Testis (tissue), 3 donors: ENCODE results near the gene SATB1. TPM values are rescaled to one million over a fixed set of nuclear protein-coding genes. Genes with fewer than 3 reads are reported as not detected.

ENCODE experiments used
- DNase-seq: peaks from one replicate; pipeline ENCODE4 v3.0.0-alpha.2; 2019
- H3K27ac ChIP-seq, 2 donors: fragments of 200-600 bp; sonication (generic); one replicate each; pipeline ENCODE4 v1.5.1; 2019
- H3K27me3 ChIP-seq: fragments of 200-600 bp; sonication (generic); one replicate; pipeline ENCODE4 v1.5.1; 2019
- H3K36me3 ChIP-seq: fragments of 200-600 bp; sonication (generic); one replicate; pipeline ENCODE4 v1.5.1; 2017; ENCODE audit warnings: low read depth; ENCODE audit errors: missing control alignments
- H3K4me1 ChIP-seq: fragments of 200-600 bp; sonication (generic); one replicate; pipeline ENCODE4 v1.5.1; 2019
- H3K4me3 ChIP-seq, 2 donors: fragments of 200-600 bp; sonication (generic); one replicate each; pipeline ENCODE4 v1.5.1; 2017 to 2019
- H3K9me3 ChIP-seq: fragments of 200-600 bp; sonication (generic); one replicate; pipeline ENCODE4 v1.5.1; 2017
- CTCF ChIP-seq, 3 experiments: fragments of 450-650 bp in 2 of 3; fragments of 200-600 bp in 1 of 3; sonication (generic) in 1 of 3; IDR thresholded peaks; one replicate each; pipeline ENCODE4 v1.5.1; 2016 to 2019; ENCODE audit warnings: antibody characterized with exemption in 3 of 3, mild to moderate bottlenecking in 2 of 3, moderate library complexity in 1 of 3
- POLR2A ChIP-seq: fragments of 450-650 bp; IDR thresholded peaks from one replicate; pipeline ENCODE4 v1.6.1; 2017; ENCODE audit warnings: antibody characterized with exemption, mild to moderate bottlenecking, moderate library complexity
- WGBS, 2 donors: methylation state at CpG; one replicate each; pipeline ENCODE4 v1.1.5; 2018; 5-methylcytosine and 5-hydroxymethylcytosine counted together
- intact Hi-C: fragments of 100-400 bp; cut with DNase I; formaldehyde crosslinking; loops from one replicate; pipeline ENCODE4 v1.15.1; 2023; ENCODE audit warnings: low total_unique reads
- polyA plus RNA-seq: library from polyadenylated mRNA; stranded (reverse); fragments of 350-450 nt; fragmentation: Illumina TruSeq; extraction: RNeasy Lipid Tissue Mini Kit (QIAGEN cat#74804); gene quantifications from one replicate; pipeline ENCODE4 v1.2.3, GENCODE V29; 2014; ENCODE audit warnings: low read depth, low replicate concordance; ENCODE audit not compliant: insufficient read depth
- total RNA-seq, 2 donors: library from RNA; depleted of rRNA; stranded (reverse); fragments of >200 nt; gene quantifications; one replicate each; pipeline ENCODE4 v1.2.3, GENCODE V29; 2016

Gene SATB1
- total and polyA plus RNA-seq, 3 donors from 2014 or later = 12.6 to 44.4 (median 36.1) TPM

- Histone ChIP-seq H3K27ac (peak overlapping the region in 1 of 2 donors; percentile 65), H3K9me3 (no peaks in the 10 kb centered on the region), H3K4me1 (peaks cover 13% of the 10 kb centered on the region), H3K27me3 (no peaks in the 10 kb centered on the region), H3K36me3 (no peaks in the 10 kb centered on the region), H3K4me3 (peak overlapping the region; percentile 48 to 65)
- TF ChIP-seq CTCF (IDR thresholded peaks at IDR 0.05) = peak in 2 of 3 experiments; percentile 16 to 52
- TF ChIP-seq POLR2A = no peak
- 0 to 1% methylated on average over 22 to 76 of the region's 113 CpGs for WGBS, 2 donors
- peak; percentile 50 for DNase-seq
- intact Hi-C loops = no loop called here
Measured at GRCh38 chr3:18444595-18445400, 19.7 kb upstream of the SATB1 start.

- no peak for DNase-seq
- WGBS, 2 donors = 1 to 2% methylated on average over 45 to 54 of the region's 56 CpGs
- Histone ChIP-seq H3K27me3 (no peaks in the 10 kb centered on the region), H3K27ac (peak overlapping the region in 1 of 2 donors; percentile 65), H3K4me3 (peak overlapping the region; percentile 48 to 65), H3K36me3 (no peaks in the 10 kb centered on the region), H3K4me1 (peaks cover 13% of the 10 kb centered on the region), H3K9me3 (no peaks in the 10 kb centered on the region)
- intact Hi-C loops = no loop called here
- no peak for TF ChIP-seq POLR2A
- TF ChIP-seq CTCF (IDR thresholded peaks at IDR 0.05) = no peak
Measured at GRCh38 chr3:18443665-18444594, 18.8 kb upstream of the SATB1 start.

GRCh38 chr3:18442756-18443664 is 17.9 kb upstream of the SATB1 start:
- WGBS, 2 donors = 34 to 49% methylated on average over 11 of the region's 11 CpGs
- Histone ChIP-seq H3K4me3 (peak overlapping the region; percentile 48 to 65), H3K4me1 (peaks cover 13% of the 10 kb centered on the region), H3K27ac (no peak overlapping the region), H3K36me3 (no peaks in the 10 kb centered on the region), H3K9me3 (no peaks in the 10 kb centered on the region), H3K27me3 (no peaks in the 10 kb centered on the region)
- intact Hi-C loops = no loop called here
- TF ChIP-seq POLR2A = no peak
- no peak for TF ChIP-seq CTCF (IDR thresholded peaks at IDR 0.05)
- no peak for DNase-seq

- no peaks in the 10 kb centered on the region for H3K9me3 ChIP-seq
- no peaks in the 10 kb centered on the region for H3K36me3 ChIP-seq
- H3K4me3 ChIP-seq = no peak overlapping the region
- no peak for TF ChIP-seq CTCF (IDR thresholded peaks at IDR 0.05)
- 66 to 89% methylated on average over 1 of the region's 1 CpG for WGBS, 2 donors
- intact Hi-C loops = no loop called here
- no peak for DNase-seq
- no peak overlapping the region for H3K27ac ChIP-seq
- no peaks in the 10 kb centered on the region for H3K27me3 ChIP-seq
- peaks cover 13% of the 10 kb centered on the region for H3K4me1 ChIP-seq
Measured at GRCh38 chr3:18441551-18441950, 16.4 kb upstream of the SATB1 start.
